DOHH2 (cell line): ENCODE measurements around the gene RENBP.

ENCODE experiments used
- EZH2phosphoT487 ChIP-seq: fragments of 200-600 bp; sonication (generic); IDR thresholded peaks from 2 replicates; pipeline ENCODE4 v1.6.1; 2017; ENCODE audit warnings: borderline replicate concordance, mild to moderate bottlenecking, antibody characterized with exemption, low read length, moderate library complexity, mixed read lengths
- TF ChIP-seq, protein P1 (sequence below): fragments of 200-600 bp; sonication (generic); IDR thresholded peaks from one replicate; pipeline ENCODE4 v1.5.1; 2014; ENCODE audit warnings: antibody characterized with exemption, mild to moderate bottlenecking, low read depth, low read length; ENCODE audit not compliant: poor library complexity, severe bottlenecking

GRCh38 chrX:153963546-153963945 is 19.1 kb upstream of the RENBP start:
- TF ChIP-seq, protein P1, sequence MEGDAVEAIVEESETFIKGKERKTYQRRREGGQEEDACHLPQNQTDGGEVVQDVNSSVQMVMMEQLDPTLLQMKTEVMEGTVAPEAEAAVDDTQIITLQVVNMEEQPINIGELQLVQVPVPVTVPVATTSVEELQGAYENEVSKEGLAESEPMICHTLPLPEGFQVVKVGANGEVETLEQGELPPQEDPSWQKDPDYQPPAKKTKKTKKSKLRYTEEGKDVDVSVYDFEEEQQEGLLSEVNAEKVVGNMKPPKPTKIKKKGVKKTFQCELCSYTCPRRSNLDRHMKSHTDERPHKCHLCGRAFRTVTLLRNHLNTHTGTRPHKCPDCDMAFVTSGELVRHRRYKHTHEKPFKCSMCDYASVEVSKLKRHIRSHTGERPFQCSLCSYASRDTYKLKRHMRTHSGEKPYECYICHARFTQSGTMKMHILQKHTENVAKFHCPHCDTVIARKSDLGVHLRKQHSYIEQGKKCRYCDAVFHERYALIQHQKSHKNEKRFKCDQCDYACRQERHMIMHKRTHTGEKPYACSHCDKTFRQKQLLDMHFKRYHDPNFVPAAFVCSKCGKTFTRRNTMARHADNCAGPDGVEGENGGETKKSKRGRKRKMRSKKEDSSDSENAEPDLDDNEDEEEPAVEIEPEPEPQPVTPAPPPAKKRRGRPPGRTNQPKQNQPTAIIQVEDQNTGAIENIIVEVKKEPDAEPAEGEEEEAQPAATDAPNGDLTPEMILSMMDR, result no peak
- no peak for TF ChIP-seq EZH2phosphoT487
